Brain pericyte (primary cell): ENCODE measurements around the gene SLC37A1.

Source experiments
- DNase-seq: peaks from one replicate; pipeline ENCODE4 v3.0.0-alpha.2; 2012; ENCODE audit warnings: low read depth, low spot score

The SLC37A1 gene

DNA sequence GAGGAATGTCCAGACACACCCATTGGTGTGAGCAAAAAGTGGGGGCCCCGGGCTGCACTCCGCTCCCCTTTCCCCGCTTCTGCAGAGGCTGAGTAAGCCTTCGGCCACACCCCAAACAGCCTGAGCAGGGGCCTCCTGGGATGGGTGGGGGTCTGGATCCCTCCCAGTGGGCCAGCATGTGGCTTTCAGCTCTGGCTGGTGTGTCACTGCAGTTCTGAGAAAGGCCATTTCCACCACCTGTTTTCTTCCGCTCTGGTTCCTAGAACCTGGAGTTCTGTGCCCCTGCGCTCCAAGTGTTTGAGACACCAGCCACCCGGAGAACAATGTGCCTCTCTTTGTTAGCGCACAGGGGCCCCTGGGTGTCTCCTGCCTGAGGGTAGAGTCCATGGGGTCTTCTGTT lies 30.9 kb downstream of the SLC37A1 start:
- DNase-seq, result no peak

DNA sequence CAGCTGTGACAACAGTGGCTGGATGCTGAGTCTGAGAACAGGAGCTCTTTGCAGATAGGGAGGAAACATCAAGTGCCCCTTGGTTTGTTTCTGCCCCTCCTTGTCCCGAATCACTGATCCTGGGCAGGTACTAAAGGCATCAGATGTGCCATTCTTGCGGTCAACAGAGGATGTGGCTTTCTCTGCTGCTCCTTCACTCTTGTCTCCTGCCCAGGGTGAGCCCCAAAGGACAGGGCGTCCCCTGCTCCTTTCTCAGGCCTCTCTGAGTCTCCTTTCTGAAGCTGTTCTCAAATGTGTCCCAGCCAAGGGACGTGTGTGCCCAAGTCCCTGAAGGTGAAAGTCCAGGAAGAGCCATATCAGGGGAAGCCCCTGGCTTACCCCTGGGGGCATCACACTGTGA lies 31.7 kb downstream of the SLC37A1 start:
- no peak for DNase-seq

DNA sequence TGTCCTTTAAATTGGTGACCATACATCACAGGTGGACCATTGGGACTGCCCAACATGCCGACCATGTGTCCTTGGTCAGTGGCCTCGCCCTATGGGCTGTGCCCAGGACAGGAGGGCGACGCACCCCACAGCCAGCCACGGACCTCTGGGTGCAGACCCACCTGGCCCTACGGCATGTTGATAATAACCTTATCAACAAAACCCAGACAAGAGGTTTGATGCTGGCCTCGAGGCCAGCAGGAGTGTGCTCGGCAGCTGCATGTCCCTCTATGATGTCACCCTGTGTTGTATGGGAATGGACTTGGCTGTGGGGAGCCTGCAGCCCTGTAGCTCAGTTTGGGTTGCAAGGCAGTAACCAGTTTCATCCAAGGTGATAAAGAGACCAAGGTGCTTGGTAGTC lies 32.1 kb downstream of the SLC37A1 start:
- DNase-seq, result no peak

DNA sequence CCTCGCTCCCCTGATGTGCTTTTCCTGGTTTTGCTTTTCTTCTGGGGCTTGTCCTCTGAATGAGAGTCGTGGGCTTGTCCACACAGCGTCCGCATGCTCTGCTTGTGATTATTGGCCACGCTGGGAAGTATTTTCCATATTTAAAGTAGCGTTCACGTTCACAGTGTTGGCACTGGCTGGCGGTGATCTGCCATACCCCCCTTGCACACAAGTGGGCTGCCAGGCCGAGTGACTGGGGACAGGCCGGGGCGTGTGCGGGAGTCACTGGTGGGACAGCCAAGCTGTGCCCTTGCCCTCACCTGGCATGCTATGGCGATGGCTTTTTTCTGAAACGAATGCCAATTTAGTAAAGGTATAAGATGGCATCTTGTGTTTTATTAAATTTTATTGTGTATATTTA lies 32.8 kb downstream of the SLC37A1 start:
- DNase-seq, result no peak

DNA sequence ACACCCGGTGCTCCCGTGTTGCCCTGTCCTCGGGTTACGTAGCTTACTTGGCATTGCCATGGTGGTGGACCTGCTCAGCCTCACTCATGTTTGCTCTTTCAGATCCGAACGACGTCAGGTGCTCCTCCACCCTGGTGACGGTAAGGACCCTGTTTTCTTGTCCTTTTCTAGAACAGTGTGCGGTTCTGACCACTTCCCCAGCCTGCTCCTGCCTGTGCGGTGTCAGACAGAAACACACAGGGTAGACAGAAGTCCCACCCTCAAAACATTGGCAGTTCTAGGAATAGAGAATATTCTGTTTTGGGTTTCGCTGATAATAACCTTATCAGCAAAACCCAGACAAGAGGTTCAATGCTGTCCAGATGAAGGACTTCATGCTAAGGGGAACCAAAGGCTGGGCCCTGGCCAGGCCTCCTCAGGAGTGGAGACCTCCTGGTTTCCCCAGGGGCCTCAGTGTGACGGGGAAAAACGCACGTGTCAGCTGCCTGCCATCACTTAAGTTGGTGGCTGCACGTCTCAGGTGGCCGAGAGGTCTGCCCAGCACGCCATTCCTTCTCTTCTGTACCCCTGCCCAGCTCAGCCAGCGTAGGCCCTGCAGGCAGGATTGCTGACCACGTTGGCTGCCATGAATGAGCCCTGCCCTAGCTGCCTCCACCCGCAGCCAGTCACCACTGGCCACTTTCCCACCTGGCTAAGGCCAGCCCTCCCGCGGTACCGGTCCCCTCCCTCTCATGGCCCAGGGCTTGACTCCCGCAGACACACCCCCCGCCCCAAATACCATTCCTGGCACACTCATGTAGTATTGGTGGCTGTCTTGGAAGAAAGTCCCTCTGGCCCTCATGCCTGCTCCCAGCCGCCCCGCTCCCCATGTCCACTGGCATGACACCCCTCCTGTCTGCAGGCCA lies 33.6 kb downstream of the SLC37A1 start:
- no peak for DNase-seq

DNA sequence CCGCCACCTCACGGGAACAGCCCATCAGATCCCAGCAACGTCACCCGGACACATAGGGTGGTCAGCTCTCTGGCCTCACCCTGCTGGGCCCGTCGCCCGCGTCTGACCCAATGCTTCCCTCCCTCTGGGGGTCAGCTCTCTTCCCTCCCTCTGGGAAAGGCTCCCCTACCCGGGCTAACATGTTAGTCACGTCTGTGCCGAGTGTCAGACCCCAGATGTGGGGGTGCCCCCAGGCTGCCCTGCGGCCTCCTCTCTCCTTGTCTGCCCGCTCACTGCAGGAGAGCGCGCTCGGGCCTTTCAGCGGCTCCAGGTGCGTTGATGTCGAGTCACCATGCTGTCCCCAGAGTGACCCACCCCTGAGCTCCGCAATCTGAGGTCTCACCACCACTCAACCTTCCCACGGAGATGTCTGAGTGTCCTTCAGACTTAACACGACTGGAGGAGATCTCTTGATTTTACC lies 34.3 kb downstream of the SLC37A1 start:
- no peak for DNase-seq

DNA sequence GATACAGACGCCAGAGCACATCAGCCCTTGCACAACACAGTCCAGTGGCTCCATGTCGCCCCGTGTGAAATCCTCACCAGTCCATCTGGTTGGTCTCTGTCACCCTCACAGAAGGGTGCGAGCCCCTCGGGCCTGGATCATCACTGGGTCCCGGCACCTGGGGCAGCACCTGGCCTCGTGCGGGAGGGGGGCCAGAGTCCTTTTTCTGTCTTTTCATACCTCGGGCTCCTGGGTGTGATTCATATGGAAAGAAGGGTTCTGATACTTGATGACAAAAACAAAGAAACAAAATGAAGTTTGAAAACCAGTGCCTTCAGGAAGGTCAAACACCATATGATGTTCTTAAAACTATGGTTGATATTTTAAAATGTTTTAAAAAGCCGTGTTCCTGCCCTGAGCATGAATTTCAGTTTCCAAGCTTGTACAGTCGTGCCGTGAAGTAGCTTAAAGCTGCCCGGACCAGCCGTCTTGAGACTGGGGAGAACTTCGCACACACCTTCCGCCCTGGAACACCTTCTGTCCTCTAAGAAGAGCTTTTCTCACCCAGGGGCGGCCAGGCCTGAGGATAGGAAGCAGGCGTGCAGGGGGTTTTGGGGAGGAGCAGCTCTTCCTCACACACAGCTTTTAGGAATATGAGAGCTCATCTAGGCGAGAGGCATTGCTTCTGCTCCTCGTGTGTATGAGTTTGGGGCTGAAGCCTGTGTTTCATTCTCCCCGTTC lies 35.2 kb downstream of the SLC37A1 start:
- DNase-seq, result no peak

DNA sequence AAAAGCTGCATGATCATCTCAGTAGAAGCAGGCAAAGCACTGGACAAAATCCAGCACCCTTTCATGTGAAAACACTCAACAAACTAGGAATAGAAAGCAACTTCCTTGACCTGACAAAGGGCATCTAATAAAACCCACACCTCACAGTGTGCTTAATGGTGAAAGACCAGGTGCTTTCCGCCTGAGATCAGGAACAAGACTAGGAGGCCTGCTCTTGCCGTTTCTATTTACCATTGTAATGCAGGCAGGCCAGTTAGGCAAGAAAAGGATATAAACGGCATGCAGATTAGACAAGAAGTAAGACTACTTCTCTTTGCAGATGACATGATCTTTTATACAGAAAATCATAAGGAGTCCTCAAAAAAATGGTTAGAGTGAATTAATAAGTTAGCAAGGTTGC lies 37.2 kb downstream of the SLC37A1 start:
- no peak for DNase-seq

DNA sequence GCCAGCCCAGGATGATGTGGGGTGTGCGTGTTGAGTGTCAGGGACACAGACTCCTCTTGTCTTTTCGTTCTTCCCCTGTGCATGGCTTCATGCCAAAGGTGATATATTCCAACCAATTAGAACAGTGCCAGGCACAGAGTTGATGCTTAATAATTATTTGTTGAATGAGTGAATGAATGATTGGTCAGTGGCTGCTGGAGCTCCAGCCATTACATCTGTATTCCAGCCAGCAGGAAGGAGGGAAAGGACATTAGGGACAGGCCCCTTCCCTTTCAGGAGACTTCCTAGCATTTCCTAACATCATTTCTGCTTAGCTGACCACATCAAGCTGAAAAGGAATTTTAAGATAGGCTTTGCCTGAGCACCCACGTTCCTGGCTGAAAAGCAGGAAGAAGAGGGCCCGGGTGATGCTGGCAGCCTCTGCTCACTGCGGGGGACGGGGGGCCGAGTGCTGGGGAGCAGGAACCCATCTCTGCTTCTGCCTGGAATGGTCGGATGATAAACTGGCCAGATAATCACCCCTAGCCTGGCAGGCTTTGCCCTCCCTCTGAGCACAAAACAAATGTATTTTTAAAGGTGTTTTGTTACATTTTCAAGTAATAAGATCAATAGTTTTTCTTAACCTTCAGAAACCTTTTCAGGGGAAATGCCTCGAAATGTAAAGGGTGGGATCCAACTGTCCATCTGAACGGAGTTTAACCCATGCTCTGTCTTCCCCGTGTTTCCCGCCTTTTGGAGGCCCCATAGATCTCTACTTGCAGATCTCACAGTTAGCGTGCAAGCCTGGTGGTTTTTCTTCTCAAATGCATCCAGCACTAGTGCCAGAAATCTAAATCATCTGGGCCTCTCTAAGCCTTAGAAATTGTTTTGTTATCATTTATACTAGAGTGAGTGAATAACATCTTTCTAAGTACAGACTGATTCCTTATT lies 39.0 kb downstream of the SLC37A1 start:
- DNase-seq, result no peak

DNA sequence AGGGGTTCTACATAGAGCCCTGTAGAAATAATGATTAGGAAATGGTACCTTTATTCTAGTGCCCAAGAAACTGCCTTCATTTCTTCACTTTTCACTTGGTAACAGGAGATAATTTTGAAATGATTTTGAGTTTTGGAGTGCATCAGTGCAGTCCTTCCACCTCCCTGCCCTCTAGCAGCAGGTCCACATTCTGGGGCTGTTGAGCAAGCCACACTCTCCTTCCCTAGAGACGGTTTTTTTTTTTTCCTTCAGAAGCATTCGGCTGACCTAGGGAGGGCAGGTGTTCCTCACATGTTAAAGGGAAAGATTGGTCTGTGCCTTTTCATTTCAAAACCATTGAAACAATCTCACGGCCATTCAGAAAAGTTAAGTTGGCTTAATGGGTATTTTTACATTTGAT lies 39.8 kb downstream of the SLC37A1 start:
- no peak for DNase-seq

DNA sequence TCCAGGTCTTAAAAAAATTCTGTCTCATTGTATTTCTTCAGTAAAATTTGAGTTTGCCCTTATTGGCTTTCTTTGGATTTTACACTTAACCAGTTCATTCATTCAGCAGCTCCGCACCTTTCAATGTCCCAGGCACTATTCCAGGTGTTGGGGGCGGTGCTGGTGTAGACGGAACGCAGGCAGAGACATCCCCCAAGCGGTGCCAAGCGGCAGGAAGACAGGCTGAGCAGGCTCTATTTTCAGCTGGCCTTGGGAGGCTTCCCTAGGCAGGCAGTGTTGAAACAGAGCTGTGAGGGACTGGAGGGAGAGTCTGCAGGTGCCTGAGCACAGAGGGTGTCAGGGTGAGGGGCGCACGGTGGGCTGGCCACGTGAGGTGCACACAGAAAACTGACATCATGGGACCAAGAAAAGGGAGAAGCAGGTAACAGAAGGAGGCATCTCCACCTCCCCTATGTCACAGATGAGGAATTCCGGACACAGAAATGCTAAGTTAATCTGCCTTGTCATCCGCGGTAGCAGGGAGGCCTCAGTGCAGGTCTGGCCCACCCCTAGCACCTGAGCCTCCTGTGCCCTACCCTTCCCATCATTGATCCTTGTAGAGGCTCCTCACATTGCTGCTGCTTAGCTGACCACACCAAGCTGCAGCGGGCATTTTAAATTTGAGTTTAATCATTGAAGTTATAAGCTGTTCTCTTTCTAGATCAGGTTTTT lies 40.8 kb downstream of the SLC37A1 start:
- DNase-seq, result no peak

DNA sequence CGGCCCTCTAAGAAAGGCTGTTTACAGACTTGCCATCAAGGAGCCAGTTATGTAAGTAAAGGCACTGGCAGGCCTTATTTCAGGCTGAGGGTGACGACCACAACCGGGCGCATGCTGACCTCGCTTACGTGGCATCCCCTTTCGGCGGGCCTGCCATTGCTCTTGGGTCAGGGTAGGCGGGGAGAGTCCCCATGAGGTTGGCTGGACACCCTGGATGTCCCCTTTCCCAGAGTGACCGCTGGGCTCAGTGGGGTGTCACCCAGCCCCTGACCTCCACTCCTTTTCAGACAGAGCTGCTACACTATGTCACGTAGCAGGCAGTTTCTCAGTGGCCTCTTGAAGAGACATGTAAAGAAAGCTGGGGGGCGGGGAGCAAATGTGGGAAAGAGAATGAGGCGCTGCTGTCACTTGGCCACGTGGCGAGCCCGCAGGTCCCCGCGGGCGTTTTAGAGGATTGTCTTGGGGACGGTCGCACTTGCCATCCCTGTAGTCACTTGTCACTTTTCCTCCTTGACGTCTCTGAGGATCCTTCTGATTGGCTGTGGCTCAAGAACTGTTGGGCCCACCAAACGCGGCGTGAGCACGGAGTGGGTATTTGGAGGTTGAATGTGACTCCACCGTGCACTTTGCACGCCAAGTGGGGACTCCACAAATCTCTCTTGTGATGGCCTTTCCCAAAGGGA lies 42.2 kb downstream of the SLC37A1 start:
- no peak for DNase-seq

DNA sequence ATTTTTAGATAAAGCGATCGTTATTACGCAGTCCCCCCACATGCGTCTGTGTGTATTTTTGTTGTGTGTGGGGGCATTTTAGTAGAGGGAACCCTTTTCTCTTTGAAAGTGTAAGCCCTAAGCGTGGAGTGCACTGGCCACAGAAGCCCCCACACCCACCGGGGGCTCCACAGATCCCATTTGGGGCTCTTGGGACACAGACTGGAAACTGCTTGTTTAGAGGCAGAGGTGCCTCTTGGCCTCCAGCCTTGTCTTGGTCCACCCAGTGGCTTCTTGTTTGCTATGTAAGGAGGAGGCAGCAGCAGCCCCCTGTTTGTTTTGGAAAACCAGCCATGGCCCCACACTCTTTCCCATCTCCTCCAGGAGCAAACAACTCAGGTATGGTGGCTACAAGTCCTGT lies 42.8 kb downstream of the SLC37A1 start:
- no peak for DNase-seq

DNA sequence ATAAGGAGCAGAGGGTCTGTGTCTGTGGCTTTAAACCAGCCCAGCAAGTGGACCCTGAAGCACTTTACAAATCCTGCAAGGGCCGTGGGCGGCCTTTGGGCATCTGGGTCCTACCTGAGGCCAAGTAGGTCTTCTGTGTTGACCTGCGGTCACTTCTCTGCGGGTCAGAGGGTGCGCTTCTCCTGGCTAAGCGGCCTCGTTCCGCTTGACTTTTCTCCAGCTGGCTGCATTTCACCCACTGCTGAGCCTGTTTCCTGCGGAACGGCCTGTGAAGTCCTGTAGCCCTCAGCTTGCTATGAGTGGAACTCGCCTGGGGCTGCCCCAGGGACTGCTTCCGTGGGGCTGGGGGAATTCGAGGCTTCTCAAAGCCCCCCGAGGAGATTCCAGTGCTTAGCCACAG lies 43.3 kb downstream of the SLC37A1 start:
- no peak for DNase-seq

DNA sequence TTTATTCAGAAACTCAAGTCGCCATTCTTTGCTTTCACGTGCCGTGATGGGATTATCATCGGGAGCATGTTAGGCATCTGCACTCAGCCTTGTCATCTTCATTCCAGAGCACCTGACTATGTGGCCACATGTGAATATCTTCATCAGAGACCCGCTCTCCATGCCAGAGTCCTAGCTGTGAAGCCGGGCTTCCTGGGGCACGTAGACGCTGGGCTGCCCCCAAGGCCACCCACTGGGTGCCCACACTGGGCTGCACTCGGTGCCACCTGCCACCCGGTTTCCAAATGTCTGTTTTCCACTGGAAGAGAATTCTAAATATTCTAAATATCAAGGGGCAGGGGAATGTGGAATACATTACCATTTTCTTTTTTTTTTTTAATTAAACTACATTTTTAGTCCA lies 43.8 kb downstream of the SLC37A1 start:
- DNase-seq, result no peak

DNA sequence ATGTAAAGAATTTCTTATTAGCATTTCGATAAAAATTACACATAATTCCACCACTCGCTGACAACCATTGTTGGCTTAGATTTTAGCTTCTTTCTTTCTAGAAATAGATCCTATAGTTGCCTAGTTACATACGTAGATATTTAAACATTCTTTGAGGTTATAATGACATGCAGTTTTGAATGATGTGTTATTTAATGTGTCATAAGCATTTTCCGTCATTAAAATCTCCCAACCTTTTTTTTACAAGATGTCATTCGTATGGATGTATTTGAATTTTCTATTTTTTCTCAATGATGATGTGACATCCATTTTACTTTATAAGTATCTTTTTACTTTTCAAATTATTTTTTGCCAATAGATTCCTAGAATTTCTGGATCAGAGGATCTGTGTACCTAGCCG lies 44.7 kb downstream of the SLC37A1 start:
- no peak for DNase-seq

DNA sequence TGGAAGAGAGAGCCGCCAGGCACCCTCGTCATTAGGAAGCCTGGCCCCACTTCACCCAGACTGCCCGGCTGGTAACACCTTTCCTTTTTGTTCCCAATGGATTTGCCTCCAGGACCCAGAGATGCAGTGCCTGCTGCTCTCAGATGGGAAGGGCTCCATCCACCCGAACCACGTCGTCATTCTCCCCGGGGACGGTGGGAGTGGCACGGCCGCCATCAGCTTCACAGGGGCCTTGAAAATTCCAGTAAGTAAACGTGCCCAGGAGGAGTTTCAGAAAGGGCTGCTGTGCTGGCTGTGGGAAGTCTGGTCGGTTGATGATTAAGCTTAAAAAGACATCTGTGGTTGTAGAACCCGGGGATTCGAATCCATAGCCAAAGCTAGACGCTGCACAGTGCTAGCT lies 45.2 kb downstream of the SLC37A1 start:
- DNase-seq, result no peak

DNA sequence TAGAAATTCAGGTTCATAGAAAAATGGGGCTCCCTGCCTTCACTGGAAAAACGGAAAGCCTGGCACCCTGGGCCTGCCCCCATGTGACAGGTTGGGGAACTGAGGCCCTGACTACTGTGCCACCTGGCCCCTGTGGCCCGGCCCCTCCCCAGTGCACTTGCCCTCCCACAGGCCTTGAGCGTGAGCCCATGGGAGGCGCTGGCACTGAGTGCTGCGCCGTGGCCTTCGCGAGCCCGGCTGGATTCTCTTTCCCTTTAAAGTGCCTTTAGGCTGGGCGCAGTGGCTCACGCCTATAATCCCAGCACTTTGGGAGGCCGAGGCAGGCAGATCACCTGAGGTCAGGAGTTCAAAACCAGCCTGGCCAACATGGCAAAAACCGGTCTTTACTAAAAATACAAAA lies 45.7 kb downstream of the SLC37A1 start:
- DNase-seq, result no peak

DNA sequence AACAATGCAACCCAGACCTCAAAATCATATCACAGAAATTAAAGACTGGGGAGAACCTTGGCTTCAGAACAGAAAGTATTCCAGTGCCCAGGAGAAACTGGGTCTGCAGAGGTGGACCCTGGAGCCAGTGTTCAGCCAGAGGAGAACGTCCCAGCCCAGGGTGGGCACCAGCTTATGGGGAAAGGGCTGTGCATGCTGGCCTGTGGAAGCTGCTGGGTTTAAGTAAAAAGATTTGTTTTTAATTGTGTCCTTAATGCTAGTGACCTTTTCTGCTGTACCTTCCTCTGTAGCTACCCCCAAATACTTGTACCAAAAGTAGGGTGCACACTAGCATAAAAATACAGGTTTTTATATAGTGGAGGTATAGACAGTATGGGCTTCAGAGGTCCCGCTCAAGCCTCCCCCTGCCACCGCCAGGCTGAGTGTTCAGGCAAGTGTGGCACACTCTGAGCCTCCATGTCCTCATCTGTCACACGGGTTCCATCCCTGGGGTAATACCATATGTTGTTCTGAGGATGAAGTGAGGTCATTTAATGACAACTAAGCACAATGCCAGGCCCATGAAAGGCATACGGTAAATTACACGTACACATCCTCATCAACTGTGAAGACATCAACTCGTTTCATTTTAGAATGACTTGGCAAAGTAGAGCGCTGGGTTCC lies 47.0 kb downstream of the SLC37A1 start:
- DNase-seq, result no peak
